Upper lobe of left lung (tissue), 6 donors: ENCODE results near the gene RAB33A. TPM values are rescaled to one million over a fixed set of nuclear protein-coding genes. Genes with fewer than 3 reads are reported as not detected.
A peak's percentile ranks its signal among the peaks of the same experiment; 100 is the strongest.

ENCODE experiments used
- ATAC-seq, 2 donors: fragments of 200-7000 bp; cut with Tn5 transposase; one replicate each; pipeline ENCODE4 v1.9.1; 2022; ENCODE audit warnings: mild to moderate bottlenecking in 2 of 2, moderate library complexity in 2 of 2; ENCODE audit not compliant: low FRiP score in 2 of 2
- DNase-seq, 2 donors: peaks; one replicate each; pipeline ENCODE4 v3.0.0-alpha.2; 2019 to 2020
- H3K27ac ChIP-seq, 4 donors: fragments of 200-600 bp; sonication (generic); one replicate each; pipeline ENCODE4 v1.5.1; 2016 to 2019
- H3K27me3 ChIP-seq, 4 donors: fragments of 200-600 bp; sonication (generic); one replicate each; pipeline ENCODE4 v1.5.1; 2017 to 2019
- H3K36me3 ChIP-seq, 4 donors: fragments of 200-600 bp; sonication (generic); one replicate each; pipeline ENCODE4 v1.5.1; 2016 to 2019
- H3K4me1 ChIP-seq, 4 donors: fragments of 200-600 bp; sonication (generic); one replicate each; pipeline ENCODE4 v1.5.1; 2018 to 2019
- H3K4me3 ChIP-seq, 4 donors: fragments of 200-600 bp; sonication (generic); one replicate each; pipeline ENCODE4 v1.5.1; 2017 to 2019; ENCODE audit warnings: mild to moderate bottlenecking in 2 of 4, moderate library complexity in 1 of 4
- H3K9me3 ChIP-seq, 4 donors: fragments of 200-600 bp; sonication (generic); one replicate each; pipeline ENCODE4 v1.5.1; 2018 to 2019
- EP300 ChIP-seq, 4 donors: sonication (generic); formaldehyde crosslinking; IDR thresholded peaks; one replicate each; pipeline ENCODE4 v1.5.1; 2017; ENCODE audit warnings: antibody characterized with exemption in 4 of 4, control low read depth in 2 of 4
- POLR2A ChIP-seq, 4 donors: fragments of 450-650 bp; IDR thresholded peaks; one replicate each; pipeline ENCODE4 v1.5.1; 2016 to 2017; ENCODE audit warnings: antibody characterized with exemption in 4 of 4, mild to moderate bottlenecking in 2 of 4
- POLR2AphosphoS5 ChIP-seq, 2 donors: sonication (generic); formaldehyde crosslinking; IDR thresholded peaks; one replicate each; pipeline ENCODE4 v1.5.1; 2017; ENCODE audit warnings: antibody characterized with exemption in 2 of 2
- WGBS, 2 donors: methylation state at CpG; one replicate each; pipeline ENCODE4 v1.1.5; 2017 to 2018; 5-methylcytosine and 5-hydroxymethylcytosine counted together
- total RNA-seq, 6 donors: library from RNA; depleted of rRNA in 4 of 6; stranded (reverse); fragments of >200 nt in 4 of 6; gene quantifications; one replicate each; pipeline versions ENCODE4 v1.1.0 to v1.2.1, GENCODE V29; 2016 to 2021
- TF ChIP-seq, protein P1 (sequence below), 6 experiments: fragments of 450-650 bp in 4 of 6; fragments of 200-600 bp in 2 of 6; sonication (generic) in 2 of 6; IDR thresholded peaks; one replicate each; pipeline ENCODE4 v1.5.1; 2016 to 2019; ENCODE audit warnings: antibody characterized with exemption in 6 of 6
- donor health status: DM: no; HTN: no; CAD: no; lungs with moderate emphysema.
- donor health status: DM: no; HTN: yes; CAD: no; lungs with severe emphysema.

RAB33A gene
- 1 to 10 TPM in 1 of 6 donors, under 1 TPM in 3, not detected in 2; 0.29 to 1.1 (median 0.75) TPM for total RNA-seq

DNA sequence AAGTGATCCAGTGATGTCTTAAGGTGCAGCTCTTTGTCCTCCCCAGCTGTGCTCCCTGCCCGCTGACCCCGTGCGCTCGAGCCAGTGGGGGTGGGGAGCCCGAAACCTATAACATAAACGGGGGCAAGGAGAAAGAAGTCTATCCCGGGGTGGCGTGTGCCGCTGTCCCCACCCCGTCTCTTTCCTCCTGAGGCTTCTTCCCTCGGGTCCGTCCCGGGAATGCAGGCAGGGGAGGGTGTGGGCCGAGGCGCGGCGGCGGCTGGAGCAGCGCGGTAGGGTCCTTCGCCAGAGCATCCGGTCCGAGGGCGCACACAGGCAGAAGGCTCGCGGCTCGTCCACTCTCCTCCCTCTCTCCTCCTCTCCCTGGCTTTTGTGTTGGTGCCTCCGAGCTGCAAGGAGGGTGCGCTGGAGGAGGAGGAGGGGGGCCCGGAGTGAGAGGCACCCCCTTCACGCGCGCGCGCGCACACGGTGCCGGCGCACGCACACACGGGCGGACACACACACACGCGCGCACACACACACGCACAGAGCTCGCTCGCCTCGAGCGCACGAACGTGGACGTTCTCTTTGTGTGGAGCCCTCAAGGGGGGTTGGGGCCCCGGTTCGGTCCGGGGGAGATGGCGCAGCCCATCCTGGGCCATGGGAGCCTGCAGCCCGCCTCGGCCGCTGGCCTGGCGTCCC lies at the start of gene RAB33A:
Gene RAB33A, plus strand, starts transcription at position 517 of the 681 bp plus-strand sequence. Its CDS starts 101 bp downstream, at position 618.
- peak in 1 of 2 donors; percentile 85 for DNase-seq

DNA sequence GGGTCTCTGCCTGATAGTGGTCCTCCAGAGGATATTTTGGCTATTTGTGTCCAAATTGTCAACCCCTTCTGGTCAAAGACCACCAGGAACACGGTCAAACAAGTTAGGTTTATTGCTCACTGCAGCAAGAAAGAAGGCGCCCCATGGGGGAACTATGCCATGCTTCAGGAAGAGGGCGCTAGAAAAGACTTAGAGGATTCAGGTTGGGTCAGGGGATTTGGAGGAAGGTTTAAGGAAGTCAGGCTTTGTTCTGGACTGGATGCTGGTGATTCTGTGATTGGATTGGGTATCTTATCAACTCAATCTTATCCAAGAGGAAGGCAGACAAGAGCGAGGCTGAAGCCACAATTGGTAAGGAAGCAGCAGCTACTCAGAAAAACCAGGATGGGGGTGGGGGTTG lies 47.2 kb upstream of the RAB33A start:
- TF ChIP-seq EP300 (IDR thresholded peaks at IDR 0.05) (no peak), POLR2AphosphoS5 (IDR thresholded peaks at IDR 0.05) (no peak), POLR2A (IDR thresholded peaks at IDR 0.05) (no peak)
- TF ChIP-seq, protein P1, sequence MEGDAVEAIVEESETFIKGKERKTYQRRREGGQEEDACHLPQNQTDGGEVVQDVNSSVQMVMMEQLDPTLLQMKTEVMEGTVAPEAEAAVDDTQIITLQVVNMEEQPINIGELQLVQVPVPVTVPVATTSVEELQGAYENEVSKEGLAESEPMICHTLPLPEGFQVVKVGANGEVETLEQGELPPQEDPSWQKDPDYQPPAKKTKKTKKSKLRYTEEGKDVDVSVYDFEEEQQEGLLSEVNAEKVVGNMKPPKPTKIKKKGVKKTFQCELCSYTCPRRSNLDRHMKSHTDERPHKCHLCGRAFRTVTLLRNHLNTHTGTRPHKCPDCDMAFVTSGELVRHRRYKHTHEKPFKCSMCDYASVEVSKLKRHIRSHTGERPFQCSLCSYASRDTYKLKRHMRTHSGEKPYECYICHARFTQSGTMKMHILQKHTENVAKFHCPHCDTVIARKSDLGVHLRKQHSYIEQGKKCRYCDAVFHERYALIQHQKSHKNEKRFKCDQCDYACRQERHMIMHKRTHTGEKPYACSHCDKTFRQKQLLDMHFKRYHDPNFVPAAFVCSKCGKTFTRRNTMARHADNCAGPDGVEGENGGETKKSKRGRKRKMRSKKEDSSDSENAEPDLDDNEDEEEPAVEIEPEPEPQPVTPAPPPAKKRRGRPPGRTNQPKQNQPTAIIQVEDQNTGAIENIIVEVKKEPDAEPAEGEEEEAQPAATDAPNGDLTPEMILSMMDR (IDR thresholded peaks at IDR 0.05), result no peak
- WGBS, 2 donors, result 69 to 76% methylated on average over 4 of the region's 4 CpGs
- Histone ChIP-seq H3K4me1 (peaks cover 0 to 15% (median 12%) of the 10 kb centered on the region in 4 donors), H3K27ac (peak overlapping the region; percentile 39 to 74 (median 58)), H3K4me3 (no peak overlapping the region), H3K9me3 (no peaks in the 10 kb centered on the region), H3K36me3 (peaks cover 0 to 19% (median 1%) of the 10 kb centered on the region in 4 donors), H3K27me3 (no peaks in the 10 kb centered on the region)
- no peak for DNase-seq
- no peak for ATAC-seq

More for the DNA sequence above, at the start of gene RAB33A:
- Histone ChIP-seq H3K9me3 (no peaks in the 10 kb centered on the region), H3K4me3 (peak within 1 kb of the TSS; percentile 1 to 54 (median 50)), H3K27me3 (no peaks in the 10 kb centered on the region), H3K27ac (peak within 1 kb of the TSS in 3 of 4 donors; percentile 39 to 79 (median 59)), H3K4me1 (peaks cover 3 to 21% (median 9%) of the 10 kb centered on the region in 4 donors), H3K36me3 (no peaks in the 10 kb centered on the region)
- peak; percentile 57 to 65 for ATAC-seq
- TF ChIP-seq POLR2A (IDR thresholded peaks at IDR 0.05) (no peak), POLR2AphosphoS5 (IDR thresholded peaks at IDR 0.05) (no peak), EP300 (IDR thresholded peaks at IDR 0.05) (no peak)
- TF ChIP-seq, protein P1 (IDR thresholded peaks at IDR 0.05), result no peak
- WGBS, 2 donors, result 44% methylated on average over 50 of the region's 61 CpGs; no CpG with 5 or more reads in 1 of the 2 donors

DNA sequence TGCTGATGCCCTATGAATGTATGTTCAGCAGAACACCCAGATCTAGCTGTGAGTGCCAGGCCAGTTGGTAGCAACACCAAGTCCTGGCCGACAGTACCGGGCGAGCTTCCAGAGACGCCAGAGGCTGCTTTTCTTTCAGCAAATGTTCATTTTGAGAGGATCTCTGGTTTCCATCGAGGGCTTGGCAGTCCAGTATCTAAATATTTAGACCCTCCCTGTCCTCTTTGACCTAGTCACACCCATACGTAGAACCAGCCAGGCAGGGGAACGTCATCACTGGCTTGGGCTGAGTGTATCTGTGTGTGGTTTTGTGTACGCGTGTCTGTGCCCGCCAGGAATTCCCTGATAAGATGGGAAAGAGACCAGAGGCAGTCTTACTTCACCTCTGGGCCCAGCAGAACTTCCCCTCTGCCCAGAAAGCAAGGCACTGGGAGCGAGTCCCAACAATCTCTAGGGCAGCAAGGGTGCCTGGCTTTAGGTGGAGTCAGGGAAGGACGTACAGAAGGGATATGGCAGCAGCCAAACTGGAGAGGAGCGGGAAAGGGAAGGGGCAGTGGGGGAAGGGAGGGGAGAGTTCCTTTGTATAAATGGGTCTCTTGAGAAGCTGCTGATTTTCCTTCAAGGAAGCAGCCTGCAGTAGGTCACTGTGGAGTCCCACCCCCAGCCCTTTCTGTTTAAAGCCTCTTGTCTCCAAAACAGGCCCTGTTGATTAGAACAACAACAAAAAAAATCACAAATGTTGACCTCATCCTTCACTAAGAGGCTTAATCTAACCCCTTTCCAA lies 46.5 kb upstream of the RAB33A start:
- H3K4me1 ChIP-seq, result peaks cover 0 to 11% (median 7%) of the 10 kb centered on the region in 4 donors
- H3K36me3 ChIP-seq, result peaks cover 0 to 21% (median 1%) of the 10 kb centered on the region in 4 donors
- no peaks in the 10 kb centered on the region for H3K9me3 ChIP-seq
- WGBS, 2 donors, result 53 to 67% methylated on average over 11 to 13 of the region's 13 CpGs
- peak overlapping the region; percentile 39 to 74 (median 58) for H3K27ac ChIP-seq
- H3K4me3 ChIP-seq, result no peak overlapping the region
- no peaks in the 10 kb centered on the region for H3K27me3 ChIP-seq
- TF ChIP-seq, protein P1 (IDR thresholded peaks at IDR 0.05), result no peak
- TF ChIP-seq EP300 (IDR thresholded peaks at IDR 0.05) (no peak), POLR2AphosphoS5 (IDR thresholded peaks at IDR 0.05) (no peak), POLR2A (IDR thresholded peaks at IDR 0.05) (no peak)
- ATAC-seq, result peak in 1 of 2 donors; percentile 79
- no peak for DNase-seq

DNA sequence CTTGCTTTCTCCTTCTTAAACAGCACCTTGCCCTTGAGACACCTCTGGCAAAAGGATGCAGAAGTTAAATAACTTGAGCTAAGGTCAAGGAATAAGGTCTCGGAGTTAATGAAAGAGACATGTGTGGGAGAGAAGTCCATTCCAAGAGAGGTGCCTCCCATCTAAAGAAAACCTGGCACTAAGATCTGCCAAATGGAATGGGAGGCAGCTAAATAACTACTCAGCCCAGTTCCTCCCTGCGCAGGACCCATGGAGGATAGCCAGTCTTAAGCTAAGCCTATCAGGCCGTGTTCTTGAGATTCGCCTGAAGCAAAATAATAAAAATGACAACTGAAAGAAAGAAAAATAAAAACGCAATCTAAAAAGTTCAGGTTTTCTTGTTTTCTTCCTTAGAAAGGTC lies 40.8 kb upstream of the RAB33A start:
- Histone ChIP-seq H3K27ac (no peak overlapping the region), H3K27me3 (no peaks in the 10 kb centered on the region), H3K36me3 (peaks cover 0 to 44% (median 4%) of the 10 kb centered on the region in 4 donors), H3K4me1 (no peaks in the 10 kb centered on the region), H3K9me3 (no peaks in the 10 kb centered on the region), H3K4me3 (no peak overlapping the region)
- no peak for ATAC-seq
- WGBS, 2 donors, result 82 to 95% methylated on average over 5 of the region's 5 CpGs
- DNase-seq, result no peak
- TF ChIP-seq, protein P1 (IDR thresholded peaks at IDR 0.05), result no peak
- TF ChIP-seq POLR2A (IDR thresholded peaks at IDR 0.05) (no peak), EP300 (IDR thresholded peaks at IDR 0.05) (no peak), POLR2AphosphoS5 (IDR thresholded peaks at IDR 0.05) (no peak)
